H1 (cell line): Measurements from ENCODE around the gene HES1. TPM values are rescaled to one million over a fixed set of nuclear protein-coding genes. Genes with fewer than 3 reads are reported as not detected.

Experiments
- CTCF ChIP-seq, 3 experiments: IDR thresholded peaks; 1 replicate in 2 of 3; 2 replicates in 1 of 3; pipeline versions ENCODE4 v1.5.1 to v1.6.1; 2011; ENCODE audit warnings: low read length in 3 of 3, mild to moderate bottlenecking in 3 of 3, inconsistent platforms in 2 of 3, low read depth in 1 of 3, moderate library complexity in 1 of 3; ENCODE audit not compliant: insufficient read depth in 1 of 3; ENCODE audit errors: control extremely low read depth in 1 of 3
- polyA plus RNA-seq, 7 experiments: library from polyadenylated mRNA; depleted of rRNA in 3 of 7; stranded (reverse) in 5 of 7; unstranded in 2 of 7; fragments of >200 nt in 5 of 7; fragments of 200-250 nt in 2 of 7; gene quantifications; 1 replicate in 5 of 7; 2 replicates in 1 of 7; 4 replicates in 1 of 7; pipeline versions ENCODE4 v1.2.1 to v1.2.3, GENCODE V29; 2011 to 2013; ENCODE audit warnings: missing spikeins in 2 of 7, mixed read lengths in 2 of 7
- total RNA-seq: library from RNA; stranded (reverse); fragmentation: NEBNext Ultra II Directional; extraction: Animal tissue kit (Norgen Biotek cat#: 25700); gene quantifications from 2 replicates; pipeline ENCODE4 v1.2.1, GENCODE V29; 2021

The HES1 gene
- total and polyA plus RNA-seq, 2 of the 8 experiments (the other 6 are each of a cell fraction or from before 2014, with no cell fraction given): 7.9 to 12.9 TPM

DNA sequence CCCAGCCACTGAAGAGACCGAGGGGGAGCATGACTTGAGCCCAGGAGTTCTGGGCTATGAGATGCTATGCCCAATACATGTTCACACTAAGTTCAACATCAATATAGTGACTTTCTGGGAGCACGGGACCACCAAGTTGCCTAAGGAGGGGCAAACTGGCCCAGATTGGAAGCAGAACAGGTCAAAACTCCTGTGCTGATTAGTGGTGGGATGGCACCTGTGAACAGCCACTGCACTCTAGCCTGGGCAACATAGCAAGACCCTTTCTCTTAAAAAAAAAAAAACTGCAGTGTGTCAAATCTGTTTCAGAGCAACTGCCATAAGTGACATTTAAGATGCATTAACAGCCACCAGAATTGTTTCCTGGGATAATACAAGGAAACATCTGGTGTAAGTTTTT lies 9.8 kb downstream of the HES1 start (continued):
- TF ChIP-seq CTCF (IDR thresholded peaks at IDR 0.05; ENCODE audit: control extremely low read depth in 1 of 3, insufficient read depth in 1 of 3, low read depth in 1 of 3, low read length in 3 of 3): no peak
